H9 (cell line): ENCODE measurements around the gene FAHD2A. TPM values are rescaled to one million over a fixed set of nuclear protein-coding genes. Genes with fewer than 3 reads are reported as not detected.

Source experiments
- DNase-seq: peaks from one replicate; pipeline ENCODE4 v3.0.0-alpha.2; 2017
- H2AFZ ChIP-seq: one replicate; pipeline ENCODE4 v1.6.1; 2013; ENCODE audit warnings: mild to moderate bottlenecking, low read length, control low read depth, moderate library complexity
- H2AK5ac ChIP-seq: 2 replicates; pipeline ENCODE4 v1.6.1; 2013; ENCODE audit warnings: low read length, control low read depth, mixed read lengths; ENCODE audit not compliant: insufficient read length
- H2BK120ac ChIP-seq: one replicate; pipeline ENCODE4 v1.6.1; 2013; ENCODE audit warnings: low read depth, mild to moderate bottlenecking, low read length, control low read depth, inconsistent platforms; ENCODE audit not compliant: poor library complexity, severe bottlenecking
- H2BK12ac ChIP-seq: 2 replicates; pipeline ENCODE4 v1.6.1; 2013; ENCODE audit warnings: low read length, control low read depth, mixed read lengths, low read depth; ENCODE audit not compliant: insufficient read length
- H2BK15ac ChIP-seq: 2 replicates; pipeline ENCODE4 v1.6.1; 2013; ENCODE audit warnings: low read depth, low read length, control low read depth
- H2BK20ac ChIP-seq: one replicate; pipeline ENCODE4 v1.6.1; 2013; ENCODE audit warnings: low read depth, mild to moderate bottlenecking, low read length, control low read depth, inconsistent platforms; ENCODE audit not compliant: poor library complexity, severe bottlenecking
- H2BK5ac ChIP-seq: 2 replicates; pipeline ENCODE4 v1.6.1; 2013; ENCODE audit warnings: low read length, control low read depth, mixed read lengths; ENCODE audit not compliant: insufficient read length
- H3K14ac ChIP-seq: 2 replicates; pipeline ENCODE4 v1.6.1; 2013; ENCODE audit warnings: low read length, control low read depth; ENCODE audit not compliant: insufficient read depth
- H3K18ac ChIP-seq: 2 replicates; pipeline ENCODE4 v1.6.1; 2013; ENCODE audit warnings: low read depth, mild to moderate bottlenecking, mixed read lengths, low read length, control low read depth; ENCODE audit not compliant: insufficient read length
- H3K23ac ChIP-seq: 2 replicates; pipeline ENCODE4 v1.6.1; 2013; ENCODE audit warnings: low read length, control low read depth, mixed read lengths, low read depth; ENCODE audit not compliant: insufficient read length
- H3K23me2 ChIP-seq: 2 replicates; pipeline ENCODE4 v1.6.1; 2013; ENCODE audit warnings: low read depth, mild to moderate bottlenecking, mixed read lengths, low read length, control low read depth; ENCODE audit not compliant: insufficient read length, poor library complexity, severe bottlenecking
- H3K27ac ChIP-seq: 2 replicates; pipeline ENCODE4 v1.5.1; 2013; ENCODE audit warnings: low read length, control low read depth, mixed read lengths, low read depth; ENCODE audit not compliant: insufficient read length
- H3K27me3 ChIP-seq: 2 replicates; pipeline ENCODE4 v1.6.1; 2013; ENCODE audit warnings: low read length, control low read depth, inconsistent platforms; ENCODE audit not compliant: insufficient read depth
- H3K4ac ChIP-seq: 2 replicates; pipeline ENCODE4 v1.6.1; 2013; ENCODE audit warnings: low read depth, mild to moderate bottlenecking, control low read depth, inconsistent platforms, low read length, moderate library complexity
- H3K4me1 ChIP-seq: 2 replicates; pipeline ENCODE4 v1.6.1; 2013; ENCODE audit warnings: low read length, control low read depth, inconsistent platforms; ENCODE audit not compliant: insufficient read depth
- H3K4me2 ChIP-seq: 2 replicates; pipeline ENCODE4 v1.6.1; 2013; ENCODE audit warnings: low read length, control low read depth, mixed read lengths; ENCODE audit not compliant: insufficient read length, insufficient read depth
- H3K56ac ChIP-seq: 2 replicates; pipeline ENCODE4 v1.6.1; 2013; ENCODE audit warnings: low read depth, mild to moderate bottlenecking, mixed read lengths, low read length, control low read depth; ENCODE audit not compliant: insufficient read length
- H3K79me1 ChIP-seq: 2 replicates; pipeline ENCODE4 v1.6.1; 2013; ENCODE audit warnings: low read depth, mild to moderate bottlenecking, moderate library complexity, low read length, control low read depth, inconsistent platforms; ENCODE audit not compliant: insufficient read depth, poor library complexity, severe bottlenecking
- H3K79me2 ChIP-seq: 2 replicates; pipeline ENCODE4 v1.6.1; 2013; ENCODE audit warnings: low read length, control low read depth, inconsistent platforms; ENCODE audit not compliant: insufficient read depth
- H3K9ac ChIP-seq: 2 replicates; pipeline ENCODE4 v1.6.1; 2013; ENCODE audit warnings: low read length, control low read depth, mixed read lengths; ENCODE audit not compliant: insufficient read length; ENCODE audit errors: extremely low read depth
- H3K9me3 ChIP-seq: one replicate; pipeline ENCODE4 v1.6.1; 2013; ENCODE audit warnings: low read depth, low read length, inconsistent platforms; ENCODE audit not compliant: control insufficient read depth
- H3T11ph ChIP-seq: one replicate; pipeline ENCODE4 v1.6.1; 2013; ENCODE audit warnings: mild to moderate bottlenecking, low read length, control low read depth, inconsistent platforms
- H4K20me1 ChIP-seq: one replicate; pipeline ENCODE4 v1.6.1; 2013; ENCODE audit not compliant: control insufficient read depth, insufficient read length, insufficient read depth
- H4K5ac ChIP-seq: 2 replicates; pipeline ENCODE4 v1.6.1; 2013; ENCODE audit warnings: low read depth, mild to moderate bottlenecking, mixed read lengths, low read length, control low read depth; ENCODE audit not compliant: insufficient read length
- H4K8ac ChIP-seq: replicated peaks from 2 replicates; pipeline ENCODE4 v1.6.1; 2013; ENCODE audit warnings: low read length, control low read depth, mixed read lengths, low read depth; ENCODE audit not compliant: insufficient read length
- H4K91ac ChIP-seq: 2 replicates; pipeline ENCODE4 v1.6.1; 2013; ENCODE audit warnings: low read depth, mild to moderate bottlenecking, moderate library complexity, mixed read lengths, low read length, control low read depth; ENCODE audit not compliant: insufficient read length
- H3K27ac Mint-ChIP-seq, 3 experiments: 2 replicates in 2 of 3; 3 replicates in 1 of 3; pipeline ENCODE4 v1.8.0; 2020 to 2021; ENCODE audit warnings: mixed read lengths in 3 of 3, mild to moderate bottlenecking in 1 of 3, moderate library complexity in 1 of 3
- H3K27me3 Mint-ChIP-seq: 2 replicates; pipeline ENCODE4 v1.8.0; 2021; ENCODE audit warnings: low read depth, mild to moderate bottlenecking, moderate library complexity, mixed read lengths
- H3K36me3 Mint-ChIP-seq, 3 experiments: 2 replicates in 2 of 3; 3 replicates in 1 of 3; pipeline ENCODE4 v1.8.0; 2020 to 2021; ENCODE audit warnings: low read depth in 3 of 3, mixed read lengths in 3 of 3; ENCODE audit not compliant: insufficient read depth in 1 of 3
- H3K4me1 Mint-ChIP-seq, 2 experiments: 2 replicates each; pipeline ENCODE4 v1.8.0; 2020; ENCODE audit warnings: mixed read lengths in 2 of 2
- H3K4me3 Mint-ChIP-seq, 2 experiments: 2 replicates in 1 of 2; 3 replicates in 1 of 2; pipeline ENCODE4 v1.8.0; 2020 to 2021; ENCODE audit warnings: mild to moderate bottlenecking in 2 of 2, mixed read lengths in 2 of 2, moderate library complexity in 1 of 2
- H3K9me3 Mint-ChIP-seq, 2 experiments: 2 replicates in 1 of 2; 3 replicates in 1 of 2; pipeline ENCODE4 v1.8.0; 2020; ENCODE audit warnings: mild to moderate bottlenecking in 2 of 2, mixed read lengths in 2 of 2, moderate library complexity in 1 of 2
- CTCF ChIP-seq: fragments of 200-600 bp; sonication (generic); conservative IDR thresholded peaks from 3 replicates; pipeline ENCODE4 v1.8.0; 2021; ENCODE audit warnings: antibody characterized with exemption, mild to moderate bottlenecking
- WGBS: extraction: QIAGEN DNeasy Blood & Tissue Kit; methylation state at CpG from one replicate; pipeline ENCODE4 v1.1.7; 2013; ENCODE audit warnings: missing lambda C conversion rate, low lambda C conversion rate, mixed read lengths; ENCODE audit not compliant: insufficient read length; ENCODE audit errors: extremely low coverage; 5-methylcytosine and 5-hydroxymethylcytosine counted together
- total RNA-seq: library from RNA; stranded (reverse); gene quantifications from 2 replicates; pipeline ENCODE4 v1.2.1, GENCODE V29; 2021

FAHD2A gene
- total RNA-seq, 1 experiment from 2014 or later = 39.8 TPM

GRCh38 chr2:95374029-95374428, 28.5 kb upstream of the FAHD2A start:
- no peaks in the 10 kb centered on the region for H3K27me3 ChIP-seq
- H3K9me3 ChIP-seq = no peaks in the 10 kb centered on the region
- no peak overlapping the region for H2AK5ac ChIP-seq
- H3K4ac ChIP-seq = no peak overlapping the region
- no peak overlapping the region for H3K27ac ChIP-seq
- no peak overlapping the region for H2AFZ ChIP-seq
- H3K23me2 ChIP-seq = no peaks in the 10 kb centered on the region
- no peak overlapping the region; the same call in 1 of the 2 replicates for H3K14ac ChIP-seq
- H3K4me3 Mint-ChIP-seq = no peak overlapping the region
- no peaks in the 10 kb centered on the region for H3K4me1 ChIP-seq
- H3K4me2 ChIP-seq = no peak overlapping the region
- no peak overlapping the region for H2BK120ac ChIP-seq
- H3K36me3 Mint-ChIP-seq = no peaks in the 10 kb centered on the region
- H2BK15ac ChIP-seq = no peak overlapping the region
- TF ChIP-seq CTCF = no peak
- peaks cover 8% of the 10 kb centered on the region for H3K27me3 Mint-ChIP-seq
- H3K27ac Mint-ChIP-seq = no peak overlapping the region
- no peaks in the 10 kb centered on the region for H3K79me2 ChIP-seq
- no peak overlapping the region for H2BK5ac ChIP-seq
- H3K18ac ChIP-seq = no peak overlapping the region
- no peaks in the 10 kb centered on the region for H3K79me1 ChIP-seq
- no peak overlapping the region for H2BK20ac ChIP-seq
- no peak overlapping the region for H4K5ac ChIP-seq
- DNase-seq = no peak
- H3K23ac ChIP-seq = no peak overlapping the region
- no peak overlapping the region for H4K8ac ChIP-seq
- H3K4me1 Mint-ChIP-seq = peaks cover 6 to 14% of the 10 kb centered on the region in 2 experiments
- no peak overlapping the region for H3K56ac ChIP-seq
- no peak overlapping the region for H3T11ph ChIP-seq
- H4K20me1 ChIP-seq = no peaks in the 10 kb centered on the region
- no peak overlapping the region for H4K91ac ChIP-seq
- H3K9me3 Mint-ChIP-seq = no peaks in the 10 kb centered on the region
- no peak overlapping the region for H2BK12ac ChIP-seq
- WGBS = no CpG with 5 or more reads among the region's 6 CpGs
- no peak overlapping the region for H3K9ac ChIP-seq
